Measurements from ENCODE around the gene M6PR. TPM values are rescaled to one million over a fixed set of nuclear protein-coding genes. Genes with fewer than 3 reads are reported as not detected.
A peak's percentile ranks its signal among the peaks of the same experiment; 100 is the strongest.
"Not testable (repeated sequence)": the region's sequence is repeated elsewhere in the genome, so short reads cannot be mapped to it uniquely, and the experiment has no call there.

The M6PR gene
- total and polyA plus RNA-seq, 10 of the 15 experiments (the other 5 are each of a cell fraction or from before 2014, with no cell fraction given) = 65.4 to 209 (median 139) TPM

- H2AFZ ChIP-seq (ENCODE audit: control insufficient read depth, low read depth, low read length); CTCF ChIA-PET; POLR2A ChIA-PET; H3K4me1 ChIP-seq (ENCODE audit: control insufficient read depth, insufficient read depth, low read length); H3K4me3 ChIP-seq; SMC1A ChIA-PET (ENCODE audit: uncharacterized antibody, unreplicated experiment); H3K79me2 ChIP-seq (ENCODE audit: control insufficient read depth, insufficient read depth, low read length); H3K36me3 ChIP-seq (ENCODE audit: control insufficient read depth in 2 of 2, insufficient read depth in 2 of 2, low read length in 1 of 2); H3K27ac ChIP-seq (ENCODE audit: control insufficient read depth, insufficient read depth); H3K9ac ChIP-seq (ENCODE audit: control insufficient read depth, insufficient read depth, low read length); intact Hi-C loops (cut with micrococcal nuclease; ENCODE audit: unreplicated experiment); H3K4me2 ChIP-seq (ENCODE audit: control insufficient read depth, insufficient read depth); in situ Hi-C loops (cut with MboI); H4K20me1 ChIP-seq (ENCODE audit: control insufficient read depth, insufficient read depth); FAIRE-seq; BruUV-seq (replicated peaks); DNase-seq (ENCODE audit: low read depth, low spot score); H3K9me3 ChIP-seq (replicated peaks; ENCODE audit: control insufficient read depth, insufficient read depth, low read length); ATAC-seq; H3K27me3 ChIP-seq (replicated peaks in 1 of 2; ENCODE audit: control insufficient read depth in 2 of 2, insufficient read depth in 2 of 2, low read length in 1 of 2); RAD21 ChIA-PET (ENCODE audit: unreplicated experiment): not testable (repeated sequence)
- 79% methylated on average over 4 of the region's 4 CpGs for WGBS (ENCODE audit: insufficient coverage, insufficient replicate concordance, low lambda C conversion rate, missing lambda C conversion rate)
Measured at GRCh38 chr12:8930655-8931323, 18.7 kb downstream of the M6PR start.

GRCh38 chr12:8922544-8922943 is 26.9 kb downstream of the M6PR start:
- H2AFZ ChIP-seq (ENCODE audit: control insufficient read depth, low read depth, low read length) = no peak overlapping the region
- intact Hi-C loops (cut with micrococcal nuclease; ENCODE audit: unreplicated experiment) = no loop called here
- ATAC-seq (no peak), DNase-seq (ENCODE audit: low read depth, low spot score) (no peak), FAIRE-seq (no peak)
- TF ChIP-seq PBX3 (IDR thresholded peaks at IDR 0.05; ENCODE audit: insufficient replicate concordance, low read depth, low read length) (no peak), CTCF (IDR thresholded peaks at IDR 0.05 in 2 of 3, conservative IDR thresholded peaks at IDR 0.05 in 1 of 3; ENCODE audit: control insufficient read depth in 2 of 3, extremely low read depth in 1 of 3, insufficient read depth in 1 of 3, low read depth in 3 of 3, low read length in 3 of 3) (0 out of 6 replicates have a peak, but pooled peaks of 1 of the 3 experiments have one; percentile 7)
- H3K27ac ChIP-seq (ENCODE audit: control insufficient read depth, insufficient read depth) = no peak overlapping the region
- no peaks in the 10 kb centered on the region for H3K4me1 ChIP-seq (ENCODE audit: control insufficient read depth, insufficient read depth, low read length)
- no TSS peak for BruUV-seq (replicated peaks)
- ChIA-PET SMC1A (ENCODE audit: uncharacterized antibody, unreplicated experiment) (no interaction called here), CTCF (no interaction called here), POLR2A (no interaction called here), RAD21 (ENCODE audit: unreplicated experiment) (no interaction called here)
- H3K9me3 ChIP-seq (replicated peaks; ENCODE audit: control insufficient read depth, insufficient read depth, low read length) = no peaks in the 10 kb centered on the region
- no peaks in the 10 kb centered on the region for H3K79me2 ChIP-seq (ENCODE audit: control insufficient read depth, insufficient read depth, low read length)
- H3K4me3 ChIP-seq = no peak overlapping the region
- H3K36me3 ChIP-seq (ENCODE audit: control insufficient read depth in 2 of 2, insufficient read depth in 2 of 2, low read length in 1 of 2) = no peaks in the 10 kb centered on the region; a peak in 1 of 4 replicates
- in situ Hi-C loops (cut with MboI) = no loop called here
- H3K27me3 ChIP-seq (replicated peaks in 1 of 2; ENCODE audit: control insufficient read depth in 2 of 2, insufficient read depth in 2 of 2, low read length in 1 of 2) = no peaks in the 10 kb centered on the region
- no peaks in the 10 kb centered on the region for H4K20me1 ChIP-seq (ENCODE audit: control insufficient read depth, insufficient read depth)
- H3K4me2 ChIP-seq (ENCODE audit: control insufficient read depth, insufficient read depth) = no peak overlapping the region
- no peak overlapping the region for H3K9ac ChIP-seq (ENCODE audit: control insufficient read depth, insufficient read depth, low read length)
- WGBS (ENCODE audit: insufficient coverage, insufficient replicate concordance, low lambda C conversion rate, missing lambda C conversion rate) = 75% methylated on average over 5 of the region's 5 CpGs

- SMC1A ChIA-PET (ENCODE audit: uncharacterized antibody, unreplicated experiment); DNase-seq (ENCODE audit: low read depth, low spot score); H3K27ac ChIP-seq (ENCODE audit: control insufficient read depth, insufficient read depth); H2AFZ ChIP-seq (ENCODE audit: control insufficient read depth, low read depth, low read length); H3K4me2 ChIP-seq (ENCODE audit: control insufficient read depth, insufficient read depth); RAD21 ChIA-PET (ENCODE audit: unreplicated experiment); ATAC-seq; H3K4me1 ChIP-seq (ENCODE audit: control insufficient read depth, insufficient read depth, low read length); H3K79me2 ChIP-seq (ENCODE audit: control insufficient read depth, insufficient read depth, low read length); H3K9me3 ChIP-seq (replicated peaks; ENCODE audit: control insufficient read depth, insufficient read depth, low read length); H3K27me3 ChIP-seq (replicated peaks in 1 of 2; ENCODE audit: control insufficient read depth in 2 of 2, insufficient read depth in 2 of 2, low read length in 1 of 2); H4K20me1 ChIP-seq (ENCODE audit: control insufficient read depth, insufficient read depth); H3K36me3 ChIP-seq (ENCODE audit: control insufficient read depth in 2 of 2, insufficient read depth in 2 of 2, low read length in 1 of 2); BruUV-seq (replicated peaks); H3K9ac ChIP-seq (ENCODE audit: control insufficient read depth, insufficient read depth, low read length); POLR2A ChIA-PET; H3K4me3 ChIP-seq; in situ Hi-C loops (cut with MboI): not testable (repeated sequence)
- CTCF ChIA-PET = interaction anchor here (1.3 kb wide), 1 partner anchor 119 kb away, joined by 4 read pairs; no protein-coding TSS in a partner anchor
- 67% methylated on average over 3 of the region's 4 CpGs for WGBS (ENCODE audit: insufficient coverage, insufficient replicate concordance, low lambda C conversion rate, missing lambda C conversion rate)
- intact Hi-C loops (cut with micrococcal nuclease; ENCODE audit: unreplicated experiment) = loop anchor here (10.0 kb wide), 1 partner anchor 125 kb away; no protein-coding TSS in a partner anchor
- peak; percentile 52 for FAIRE-seq
Measured at GRCh38 chr12:8919643-8920042, 29.8 kb downstream of the M6PR start.

Measured in GM12878 (cell line).